Activated CD4-positive, alpha-beta T cell treated with anti-CD3 and anti-CD28 coated beads, Interleukin-2, amount 50 U/mL, for 24 hours (primary cell): ENCODE data around the gene FAM47E.
"Not testable (repeated sequence)": the region's sequence is repeated elsewhere in the genome, so short reads cannot be mapped to it uniquely, and the experiment has no call there.

Source experiments
- DNase-seq, 2 donors: peaks; one replicate each; pipeline ENCODE4 v3.0.0-alpha.2; 2020; ENCODE audit warnings: low read depth in 1 of 2, low spot score in 1 of 2

The FAM47E gene

GRCh38 chr4:76226418-76226817 lies 25.1 kb upstream of the FAM47E start:
- DNase-seq: no peak

DNA sequence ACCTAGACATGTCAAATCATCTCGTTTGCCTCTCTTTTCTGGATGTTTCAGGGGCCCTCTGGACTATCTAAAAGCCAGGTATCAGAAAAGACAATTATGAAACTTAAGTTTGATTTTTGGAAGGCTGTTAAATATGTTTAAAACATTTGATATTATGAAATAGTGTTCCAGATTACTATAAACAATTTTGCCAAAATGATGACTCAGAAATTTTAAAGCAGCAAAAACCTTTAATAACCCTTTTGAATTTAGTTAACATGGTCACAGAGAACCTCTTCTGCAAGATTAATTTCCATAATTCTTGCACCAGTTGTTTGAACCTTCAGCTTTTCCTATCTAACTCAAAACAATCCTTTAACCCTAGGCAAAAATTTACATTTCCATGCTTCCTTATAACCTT lies 18.8 kb upstream of the FAM47E start:
- DNase-seq: no peak

DNA sequence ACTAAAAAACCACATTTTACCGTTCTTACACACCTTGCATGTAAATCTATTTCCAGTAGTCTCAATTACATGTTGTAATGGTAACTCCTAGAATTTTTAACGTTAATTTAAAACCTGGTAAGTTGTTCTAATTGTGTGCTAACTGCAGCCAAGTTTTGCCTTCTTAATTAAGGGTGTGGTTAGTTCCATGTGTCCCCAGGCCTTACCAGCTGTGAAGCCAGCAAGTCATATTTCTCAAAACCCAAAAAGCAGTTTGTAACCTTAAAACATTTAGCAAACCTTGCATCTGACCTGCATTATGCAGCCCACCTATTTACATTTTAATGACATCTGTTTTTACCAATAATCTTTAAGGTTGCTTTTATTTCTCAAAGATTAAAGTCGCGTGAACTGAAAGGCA lies 18.4 kb upstream of the FAM47E start:
- no peak for DNase-seq

GRCh38 chr4:76233529-76233928 lies 18.0 kb upstream of the FAM47E start:
- no peak for DNase-seq

DNA sequence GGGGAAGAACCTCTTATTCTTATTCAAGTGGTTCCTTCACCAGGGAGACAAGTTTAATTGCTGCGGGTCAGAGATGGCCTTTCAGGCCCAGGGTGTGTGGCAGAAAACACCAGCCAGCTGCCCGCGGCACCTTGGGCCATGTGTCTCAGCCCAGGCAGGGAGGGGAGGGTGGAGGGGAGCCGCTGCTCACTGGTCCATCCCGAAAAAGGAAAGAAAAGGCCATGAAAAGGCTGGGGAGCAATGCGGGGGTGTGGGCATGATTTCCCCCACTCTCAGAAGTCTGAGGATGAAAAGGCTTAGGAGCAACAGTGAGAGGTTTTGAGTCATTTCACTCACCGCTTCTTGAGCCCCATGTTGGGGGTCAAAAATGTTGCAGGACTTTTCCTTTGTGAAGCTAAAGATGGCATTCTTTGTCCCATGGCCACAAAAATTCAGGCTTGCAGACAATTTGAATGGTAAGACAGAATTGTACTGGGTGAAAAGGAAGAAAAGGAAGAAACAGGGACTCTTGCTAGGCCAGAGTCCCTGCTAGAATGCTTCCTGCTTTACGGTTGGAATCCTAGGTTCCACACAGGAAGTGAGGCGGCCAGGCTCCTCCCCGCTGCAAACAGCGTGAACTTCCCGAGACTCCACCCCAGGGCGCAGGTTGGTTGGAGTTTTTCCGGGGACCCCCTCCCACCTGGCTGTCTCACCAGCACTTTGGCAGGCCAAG lies 17.4 kb upstream of the FAM47E start:
- DNase-seq: no peak

DNA sequence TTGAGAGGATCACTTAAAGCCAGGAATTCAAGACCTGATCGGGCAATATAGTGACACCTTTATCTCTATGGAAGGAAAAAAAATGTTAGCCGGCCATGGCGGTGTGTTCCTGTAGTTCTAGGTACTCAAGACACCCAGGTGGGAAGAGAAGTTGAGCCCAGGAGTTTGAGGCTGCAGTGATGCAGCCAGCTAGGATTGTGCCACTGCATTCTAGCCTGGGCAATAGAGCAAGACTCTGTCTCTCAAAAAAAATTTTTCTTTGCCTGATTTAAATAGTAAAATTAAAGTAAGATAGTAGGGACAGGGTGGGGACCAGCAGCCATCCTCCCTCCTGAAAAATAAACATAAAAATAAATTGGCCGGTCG lies 16.9 kb upstream of the FAM47E start:
- DNase-seq: no peak

DNA sequence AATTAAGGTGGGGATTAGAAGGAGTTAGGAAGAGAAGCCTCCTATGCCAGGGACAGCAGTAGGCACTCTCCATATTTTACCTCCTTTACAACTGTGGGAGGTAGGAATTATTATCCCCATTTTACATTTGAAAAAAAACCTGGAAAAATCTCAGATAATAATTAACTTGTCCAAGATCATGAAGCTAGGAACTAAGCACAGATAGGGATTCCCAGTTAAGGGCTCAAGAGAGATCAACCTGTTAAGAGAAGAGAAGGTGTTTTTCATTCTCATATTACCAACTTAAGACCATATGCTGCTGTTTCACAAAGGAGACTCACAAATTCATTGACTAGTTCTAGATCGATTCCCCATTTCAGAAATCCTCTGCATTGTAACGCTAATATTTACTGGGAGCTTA lies 16.1 kb upstream of the FAM47E start:
- no peak for DNase-seq

GRCh38 chr4:76235915-76236314 lies 15.6 kb upstream of the FAM47E start:
- no peak for DNase-seq

- DNase-seq: no peak
Measured at GRCh38 chr4:76238236-76238635, 13.3 kb upstream of the FAM47E start.

- DNase-seq: no peak
Measured at GRCh38 chr4:76238701-76239100, 12.8 kb upstream of the FAM47E start.

- no peak for DNase-seq
Measured at GRCh38 chr4:76240236-76240635, 11.3 kb upstream of the FAM47E start.

DNA sequence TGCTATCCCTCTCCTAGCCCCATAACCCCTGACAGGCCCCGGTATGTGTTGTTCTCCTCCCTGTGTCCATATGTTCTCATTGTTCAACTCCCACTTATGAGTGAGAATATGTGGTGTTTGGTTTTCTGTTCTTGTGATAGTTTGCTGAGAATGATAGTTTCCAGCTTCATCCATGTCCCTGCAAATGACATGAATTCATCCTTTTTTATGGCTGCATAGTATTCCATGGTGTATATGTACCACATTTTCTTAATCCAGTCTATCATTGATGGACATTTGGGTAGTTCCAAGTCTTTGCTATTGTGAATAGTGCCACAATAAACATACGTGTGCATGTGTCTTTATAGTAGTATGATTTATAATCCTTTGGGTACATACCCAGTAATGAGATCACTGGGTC lies 7.6 kb upstream of the FAM47E start:
- DNase-seq: not testable (repeated sequence)

DNA sequence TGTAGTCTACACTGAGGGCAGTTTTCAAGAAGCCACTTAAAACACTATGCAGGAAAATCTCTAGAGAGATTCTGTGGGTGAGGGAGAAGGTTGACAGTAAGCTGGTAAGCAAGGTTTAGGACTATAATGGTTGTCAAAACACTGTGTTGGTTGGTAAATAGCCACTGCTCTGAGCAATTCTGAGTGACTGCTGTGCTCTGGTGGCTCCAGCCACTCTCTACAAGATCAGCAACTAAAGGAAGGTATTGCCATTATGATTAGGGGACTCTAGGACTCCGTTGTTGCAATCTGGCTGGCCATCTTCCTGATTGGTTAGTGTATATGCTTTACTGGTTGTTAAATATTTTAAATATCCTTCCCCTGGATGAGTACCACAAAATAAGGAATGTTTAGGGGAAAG lies 5.5 kb upstream of the FAM47E start:
- DNase-seq: no peak

DNA sequence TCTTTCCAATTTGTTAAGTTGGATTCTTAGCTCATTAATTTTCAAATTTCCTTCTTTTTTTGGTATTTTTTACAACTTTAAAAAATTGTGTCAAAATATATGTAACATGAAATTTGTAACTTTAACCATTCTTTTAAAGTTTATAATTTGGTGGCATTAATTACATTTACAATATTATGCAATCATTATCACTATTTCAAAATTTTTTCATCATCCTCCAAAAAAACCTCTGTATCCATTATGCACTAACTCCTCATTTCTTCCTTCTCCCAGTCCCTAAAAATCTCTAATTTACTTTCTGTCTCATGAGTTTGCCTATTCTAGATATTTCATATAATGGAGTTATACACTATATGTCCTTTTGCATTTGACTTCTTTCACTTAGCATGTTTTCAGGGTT lies 4.7 kb upstream of the FAM47E start:
- no peak for DNase-seq

GRCh38 chr4:76250962-76251361 lies 559 bp upstream of the FAM47E start:
- DNase-seq: no peak

DNA sequence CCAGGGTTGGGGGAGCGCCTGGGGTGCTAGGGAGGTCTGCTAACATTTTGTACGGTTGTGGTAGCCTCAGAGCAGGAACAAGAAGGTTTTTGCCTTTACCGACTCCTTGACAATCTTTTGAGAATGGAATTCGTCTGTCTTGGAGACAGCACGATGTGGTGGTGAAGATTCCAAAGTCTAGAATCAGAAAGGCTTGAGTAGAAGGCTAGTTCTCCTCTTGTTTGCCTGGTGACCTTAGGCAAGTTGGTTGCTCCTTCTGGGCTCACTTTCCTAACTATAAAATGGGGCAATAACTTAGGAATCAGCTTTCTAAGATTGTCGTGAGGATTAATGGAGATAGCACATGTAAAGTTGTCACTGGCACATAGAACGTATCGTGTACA lies 741 bp downstream of the FAM47E start:
- no peak for DNase-seq

GRCh38 chr4:76253511-76253910 lies 2.0 kb downstream of the FAM47E start:
- no peak for DNase-seq

- DNase-seq: no peak
Measured at GRCh38 chr4:76256032-76256431, 4.5 kb downstream of the FAM47E start.

GRCh38 chr4:76256968-76257367 lies 5.4 kb downstream of the FAM47E start:
- DNase-seq: no peak

DNA sequence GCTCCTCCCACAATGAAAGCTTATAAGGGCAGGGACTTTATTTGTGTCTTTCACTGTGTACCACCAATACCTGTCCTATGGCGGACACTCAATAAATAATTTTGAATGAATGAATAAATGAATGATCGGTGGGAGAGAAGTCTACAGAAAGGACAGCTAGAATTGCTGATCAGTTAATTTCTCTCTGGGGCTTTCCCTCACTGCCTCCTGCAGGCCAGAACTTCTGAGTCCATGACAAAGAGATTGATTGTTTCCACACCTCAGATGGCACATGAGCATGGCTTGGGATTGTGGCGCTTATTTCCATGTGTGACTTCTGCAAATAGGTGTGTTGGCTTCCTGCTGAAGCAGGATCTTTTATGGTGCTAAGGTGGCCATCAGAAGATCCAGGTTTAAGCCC lies 6.3 kb downstream of the FAM47E start:
- no peak for DNase-seq

DNA sequence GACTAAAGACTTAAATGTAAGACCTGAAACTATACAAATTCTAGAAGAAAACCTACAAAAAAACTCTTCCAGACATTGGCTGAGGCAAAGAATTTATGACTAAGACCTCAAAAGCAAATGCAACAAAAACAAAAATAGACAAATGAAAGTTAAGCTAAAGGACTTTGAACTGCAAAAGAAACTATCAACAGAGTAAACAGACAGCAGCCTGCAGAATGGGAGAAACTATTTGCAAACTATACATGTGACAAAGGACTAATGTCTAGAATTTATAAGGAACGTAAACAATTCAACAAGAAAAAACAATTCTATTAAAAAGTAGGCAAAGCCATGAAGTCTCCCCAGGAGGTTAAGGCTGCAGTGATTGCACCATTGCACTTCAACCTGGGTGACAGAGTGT lies 9.1 kb downstream of the FAM47E start:
- no peak for DNase-seq

DNA sequence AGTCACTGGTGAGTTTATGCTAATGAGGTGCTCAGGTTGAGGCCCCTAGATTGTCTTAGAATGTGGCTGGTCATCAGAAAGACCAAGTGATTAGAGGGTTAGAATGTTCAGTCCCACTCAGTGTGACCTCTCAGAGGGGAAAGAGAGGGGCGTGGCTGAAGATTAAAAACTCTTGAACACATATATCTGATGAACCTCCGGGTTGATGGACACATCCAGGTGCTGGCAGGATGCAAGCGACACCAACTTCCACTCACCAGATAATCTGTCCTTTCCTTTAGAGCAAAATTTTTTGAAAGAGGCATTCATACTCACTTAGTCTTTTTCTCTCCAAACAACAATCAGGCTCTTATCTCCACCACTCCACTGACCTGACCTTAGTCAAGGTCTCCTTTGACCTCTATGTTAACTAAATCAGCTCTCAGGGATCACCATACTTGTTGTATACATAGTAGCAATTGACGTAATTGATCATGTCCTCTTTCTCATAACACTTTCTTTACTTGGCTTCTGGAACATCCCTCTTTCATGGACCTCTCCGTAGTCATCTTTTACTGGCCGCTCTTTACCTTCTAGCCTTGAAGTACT lies 14.2 kb downstream of the FAM47E start:
- no peak for DNase-seq

- DNase-seq: no peak
Measured at GRCh38 chr4:76266627-76267026, 15.1 kb downstream of the FAM47E start.
